ENCODE results near the gene IDH1. TPM values are rescaled to one million over a fixed set of nuclear protein-coding genes. Genes with fewer than 3 reads are reported as not detected.

The IDH1 gene
- total and polyA plus RNA-seq, 2 of the 8 experiments (the other 6 are each of a cell fraction or from before 2014, with no cell fraction given) = 174 to 398 TPM

DNA sequence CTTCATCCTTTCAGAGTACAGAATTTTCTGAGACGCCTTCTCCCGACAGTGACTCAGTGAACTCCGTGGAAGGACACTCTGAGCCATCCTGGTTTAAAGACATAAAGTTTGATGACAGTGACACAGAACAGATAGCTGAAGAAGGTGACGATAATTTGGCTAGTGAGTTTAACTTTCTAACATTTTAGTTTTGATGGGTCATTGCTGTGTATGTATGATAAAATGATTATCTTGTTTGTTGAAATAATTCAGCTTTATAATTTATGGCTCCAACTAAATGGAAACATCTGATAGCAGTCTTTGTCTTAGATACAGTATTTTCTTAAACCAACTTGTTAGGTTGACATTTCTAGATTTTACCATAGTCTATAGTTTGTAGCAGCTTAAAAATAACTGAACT is 49.3 kb upstream of the IDH1 start (continued):
- TF ChIP-seq PHF8 (conservative IDR thresholded peaks at IDR 0.05; ENCODE audit: low read depth, low read length) (no peak), POLR2A (IDR thresholded peaks at IDR 0.05; ENCODE audit: control extremely low read depth in 1 of 2, low read depth in 2 of 2, low read length in 2 of 2) (no peak), SP2 (IDR thresholded peaks at IDR 0.05; ENCODE audit: low read length) (no peak), KDM5A (IDR thresholded peaks at IDR 0.05; ENCODE audit: low read length) (no peak), RNF2 (IDR thresholded peaks at IDR 0.05; ENCODE audit: borderline replicate concordance, low read depth, low read length, missing control alignments, poor library complexity, severe bottlenecking) (no peak)
- TF ChIP-seq, protein P1, sequence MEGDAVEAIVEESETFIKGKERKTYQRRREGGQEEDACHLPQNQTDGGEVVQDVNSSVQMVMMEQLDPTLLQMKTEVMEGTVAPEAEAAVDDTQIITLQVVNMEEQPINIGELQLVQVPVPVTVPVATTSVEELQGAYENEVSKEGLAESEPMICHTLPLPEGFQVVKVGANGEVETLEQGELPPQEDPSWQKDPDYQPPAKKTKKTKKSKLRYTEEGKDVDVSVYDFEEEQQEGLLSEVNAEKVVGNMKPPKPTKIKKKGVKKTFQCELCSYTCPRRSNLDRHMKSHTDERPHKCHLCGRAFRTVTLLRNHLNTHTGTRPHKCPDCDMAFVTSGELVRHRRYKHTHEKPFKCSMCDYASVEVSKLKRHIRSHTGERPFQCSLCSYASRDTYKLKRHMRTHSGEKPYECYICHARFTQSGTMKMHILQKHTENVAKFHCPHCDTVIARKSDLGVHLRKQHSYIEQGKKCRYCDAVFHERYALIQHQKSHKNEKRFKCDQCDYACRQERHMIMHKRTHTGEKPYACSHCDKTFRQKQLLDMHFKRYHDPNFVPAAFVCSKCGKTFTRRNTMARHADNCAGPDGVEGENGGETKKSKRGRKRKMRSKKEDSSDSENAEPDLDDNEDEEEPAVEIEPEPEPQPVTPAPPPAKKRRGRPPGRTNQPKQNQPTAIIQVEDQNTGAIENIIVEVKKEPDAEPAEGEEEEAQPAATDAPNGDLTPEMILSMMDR (IDR thresholded peaks at IDR 0.05; ENCODE audit: control extremely low read depth in 1 of 3, insufficient read depth in 1 of 3, low read depth in 1 of 3, low read length in 3 of 3) = no peak

Data from H1 (cell line).